ENCODE measurements around the gene CABP1. TPM values are rescaled to one million over a fixed set of nuclear protein-coding genes. Genes with fewer than 3 reads are reported as not detected.

The CABP1 gene
- total and polyA plus RNA-seq, 9 of the 15 experiments (the other 6 are each of a cell fraction or from before 2014, with no cell fraction given): not detected

DNA sequence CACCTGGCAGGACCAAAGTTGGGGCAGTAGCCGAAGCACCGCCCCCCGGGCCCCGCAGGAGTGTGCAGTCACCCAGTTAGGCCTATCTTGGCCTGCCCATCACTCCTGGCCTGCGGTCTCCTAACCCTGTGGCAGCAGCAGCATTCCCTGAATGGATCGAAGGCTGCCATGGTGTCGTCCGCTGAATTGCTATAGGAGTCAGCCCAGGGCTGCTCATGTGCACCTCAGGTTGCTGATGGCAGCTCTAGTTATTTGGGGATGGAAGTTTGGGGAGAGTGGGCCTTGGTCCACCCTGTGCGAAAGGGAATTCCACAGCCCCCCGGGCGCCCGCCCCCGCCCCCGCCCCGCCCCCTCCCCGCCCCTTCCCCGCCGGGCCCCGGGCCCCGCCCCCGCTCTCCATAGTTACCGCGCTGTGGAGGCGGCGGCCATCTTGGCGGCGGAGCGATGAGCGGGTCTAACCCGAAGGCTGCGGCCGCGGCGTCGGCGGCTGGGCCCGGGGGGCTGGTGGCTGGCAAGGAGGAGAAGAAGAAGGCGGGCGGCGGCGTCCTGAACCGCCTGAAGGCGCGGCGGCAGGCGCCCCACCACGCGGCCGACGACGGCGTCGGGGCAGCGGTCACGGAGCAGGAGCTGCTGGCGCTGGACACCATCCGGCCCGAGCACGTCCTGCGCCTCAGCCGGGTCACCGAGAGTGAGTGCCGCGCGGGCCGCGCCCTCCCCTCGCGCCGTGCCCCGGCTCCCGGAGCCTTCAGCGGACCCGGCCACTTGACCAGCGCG is 69.8 kb downstream of the CABP1 start, which contains the start of gene UNC119B:
Gene UNC119B, plus strand, starts transcription at position 428 of the 774 bp plus-strand sequence. Its CDS starts 17 bp downstream, at position 445.
- ATAC-seq (peak; percentile 94), DNase-seq (ENCODE audit: extremely low read depth in 1 of 4, low spot score in 3 of 4) (peak; percentile 75 to 92 (median 90)), FAIRE-seq (peak; percentile 19)
- no peaks in the 10 kb centered on the region; the same call in 1 of the 2 replicates for H4K20me1 ChIP-seq (replicated peaks; ENCODE audit: control insufficient read depth, insufficient read depth, low read length)
- intact Hi-C loops (cut with micrococcal nuclease): loop anchor here (2.0 kb wide), 1 partner anchor 23 kb away; the partner anchor contains the start of gene MLEC
- no TSS peak for BruUV-seq (replicated peaks)
- peak within 1 kb of the TSS; percentile 79 for H3K4me2 ChIP-seq (ENCODE audit: insufficient read depth, low read length)
- in situ Hi-C loops (cut with MboI): loop anchor here (5.0 kb wide), 1 partner anchor 128 kb away; the partner anchor contains the start of gene POP5
- H3K9me3 ChIP-seq (replicated peaks; ENCODE audit: control insufficient read depth, insufficient read depth, low read depth, low read length): no peaks in the 10 kb centered on the region
- no peaks in the 10 kb centered on the region for H3K27me3 ChIP-seq (ENCODE audit: control insufficient read depth in 2 of 2, insufficient read depth in 2 of 2, low read length in 2 of 2)
- H3K27ac ChIP-seq (ENCODE audit: extremely low read depth, low read depth, low read length): peak within 1 kb of the TSS; percentile 71
- H2AFZ ChIP-seq (ENCODE audit: low read depth, low read length): peak within 1 kb of the TSS; percentile 88
- peak within 1 kb of the TSS; percentile 83 for H3K4me3 ChIP-seq
- WGBS (ENCODE audit: insufficient coverage, low coverage, missing lambda C conversion rate): 2% methylated on average over 33 of the region's 76 CpGs
- peak within 1 kb of the TSS; percentile 76 to 97 for H3K9ac ChIP-seq (ENCODE audit: insufficient read depth in 1 of 2, low read depth in 2 of 2, low read length in 2 of 2)
- no peaks in the 10 kb centered on the region for H3K9me1 ChIP-seq (ENCODE audit: control insufficient read depth, insufficient read depth, low read length)
- H3K79me2 ChIP-seq (ENCODE audit: control insufficient read depth, insufficient read depth, low read length): peaks cover 16% of the 10 kb centered on the region
- peaks cover 7 to 17% of the 10 kb centered on the region in 2 experiments; a peak in 4 of 5 replicates for H3K4me1 ChIP-seq (replicated peaks in 1 of 2; ENCODE audit: control insufficient read depth in 2 of 2, insufficient read depth in 2 of 2, low read length in 2 of 2)
- ChIA-PET CTCF (ENCODE audit: low intra/inter-chr PET ratio) (interaction anchor here (1.2 kb wide), 1 partner anchor 61 kb away, joined by 5 read pairs; no protein-coding TSS in a partner anchor), POLR2A (interaction anchor here (0.6 to 3.6 kb wide), 11 partner anchors 9 to 268 kb away, joined by 3 to 24 read pairs (median 4); partner anchors contain the start of gene MLEC)
- H3K36me3 ChIP-seq (ENCODE audit: control insufficient read depth, insufficient read depth, low read length): peaks cover 28% of the 10 kb centered on the region
- TF ChIP-seq MYC (IDR thresholded peaks at IDR 0.05; ENCODE audit: low read depth, low read length) (0 out of 2 replicates have a peak, but pooled peaks have one; percentile 17), MYC (CRISPR knock-in tag; IDR thresholded peaks at IDR 0.05; ENCODE audit: borderline replicate concordance, low read depth) (no peak), GMEB1 (CRISPR knock-in tag; IDR thresholded peaks at IDR 0.05) (0 out of 2 replicates have a peak, but pooled peaks have one; percentile 26), NEUROD1 (IDR thresholded peaks at IDR 0.05; ENCODE audit: borderline replicate concordance, low read depth, low read length, partially characterized antibody) (peak; percentile 22), BRCA1 (IDR thresholded peaks at IDR 0.05) (no peak), BRCA1 (CRISPR knock-in tag; IDR thresholded peaks at IDR 0.05) (no peak), POLR2G (IDR thresholded peaks at IDR 0.05; ENCODE audit: low read depth, low read length) (peak; percentile 81), L3MBTL2 (IDR thresholded peaks at IDR 0.05) (peak; percentile 64), STAG1 (CRISPR knock-in tag; IDR thresholded peaks at IDR 0.05; ENCODE audit: borderline replicate concordance) (no peak), RBFOX2 (IDR thresholded peaks at IDR 0.05; ENCODE audit: low read depth, low read length) (peak; percentile 81), SUPT5H (IDR thresholded peaks at IDR 0.05) (peak; percentile 58; the same call in 1 of the 2 replicates), PKNOX1 (IDR thresholded peaks at IDR 0.05) (peak; percentile 78)
- TF ChIP-seq, protein P1, sequence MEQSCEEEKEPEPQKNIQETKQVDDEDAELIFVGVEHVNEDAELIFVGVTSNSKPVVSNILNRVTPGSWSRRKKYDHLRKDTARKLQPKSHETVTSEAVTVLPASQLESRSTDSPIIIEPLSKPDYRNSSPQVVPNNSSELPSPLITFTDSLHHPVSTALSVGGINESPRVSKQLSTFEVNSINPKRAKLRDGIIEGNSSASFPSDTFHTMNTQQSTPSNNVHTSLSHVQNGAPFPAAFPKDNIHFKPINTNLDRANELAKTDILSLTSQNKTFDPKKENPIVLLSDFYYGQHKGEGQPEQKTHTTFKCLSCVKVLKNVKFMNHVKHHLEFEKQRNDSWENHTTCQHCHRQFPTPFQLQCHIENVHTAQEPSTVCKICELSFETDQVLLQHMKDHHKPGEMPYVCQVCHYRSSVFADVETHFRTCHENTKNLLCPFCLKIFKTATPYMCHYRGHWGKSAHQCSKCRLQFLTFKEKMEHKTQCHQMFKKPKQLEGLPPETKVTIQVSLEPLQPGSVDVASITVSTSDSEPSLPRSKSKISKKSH (CRISPR knock-in tag; IDR thresholded peaks at IDR 0.05): no peak
